ENCODE data around the gene DENND5A.
"Not testable (repeated sequence)": the region's sequence is repeated elsewhere in the genome, so short reads cannot be mapped to it uniquely, and the experiment has no call there.

The DENND5A gene

GRCh38 chr11:9210224-9210921 is 54.8 kb downstream of the DENND5A start:
- DNase-seq: no peak

GRCh38 chr11:9209604-9210003 is 55.5 kb downstream of the DENND5A start:
- not testable (repeated sequence) for DNase-seq

GRCh38 chr11:9208726-9209501 is 56.2 kb downstream of the DENND5A start:
- peak; percentile 1 to 5 for DNase-seq

- no peak for DNase-seq
Observed at GRCh38 chr11:9207229-9207628, 57.9 kb downstream of the DENND5A start.

GRCh38 chr11:9206496-9206895 is 58.7 kb downstream of the DENND5A start:
- no peak for DNase-seq

GRCh38 chr11:9203691-9204311 is 61.3 kb downstream of the DENND5A start:
- DNase-seq: no peak

GRCh38 chr11:9201372-9202162 is 63.6 kb downstream of the DENND5A start:
- DNase-seq: no peak

GRCh38 chr11:9200471-9200870 is 64.7 kb downstream of the DENND5A start:
- no peak for DNase-seq

- DNase-seq: no peak
Observed at GRCh38 chr11:9193316-9193715, 71.8 kb downstream of the DENND5A start.

- no peak for DNase-seq
Observed at GRCh38 chr11:9192561-9192960, 72.6 kb downstream of the DENND5A start.

- not testable (repeated sequence) for DNase-seq
Observed at GRCh38 chr11:9190326-9191016, 74.7 kb downstream of the DENND5A start.

- not testable (repeated sequence) for DNase-seq
Observed at GRCh38 chr11:9188860-9189259, 76.3 kb downstream of the DENND5A start.

GRCh38 chr11:9187616-9188015 is 77.5 kb downstream of the DENND5A start:
- DNase-seq: no peak

GRCh38 chr11:9184516-9184915 is 80.6 kb downstream of the DENND5A start:
- DNase-seq: no peak

- no peak for DNase-seq
Observed at GRCh38 chr11:9182180-9182871, 82.8 kb downstream of the DENND5A start.

GRCh38 chr11:9180784-9181183 is 84.4 kb downstream of the DENND5A start:
- DNase-seq: no peak

- DNase-seq: no peak
Observed at GRCh38 chr11:9179141-9179540, 86.0 kb downstream of the DENND5A start.

- DNase-seq: no peak
Observed at GRCh38 chr11:9178716-9179115, 86.4 kb downstream of the DENND5A start.

- no peak for DNase-seq
Observed at GRCh38 chr11:9177438-9178091, 87.6 kb downstream of the DENND5A start.

- no peak for DNase-seq
Observed at GRCh38 chr11:9176550-9176949, 88.6 kb downstream of the DENND5A start.

- DNase-seq: no peak
Observed at GRCh38 chr11:9176136-9176535, 89.0 kb downstream of the DENND5A start.
